K562 (cell line): ENCODE data around the gene FBXO28. TPM values are rescaled to one million over a fixed set of nuclear protein-coding genes. Genes with fewer than 3 reads are reported as not detected.
A peak's percentile ranks its signal among the peaks of the same experiment; 100 is the strongest.

ENCODE experiments used
- ATAC-seq: fragments of 200-7000 bp; cut with Tn5 transposase; 3 replicates; pipeline ENCODE4 v1.9.1; 2020; ENCODE audit warnings: moderate library complexity
- BruUV-seq: library from RNA; stranded (reverse); fragments of 400-500 nt; replicated peaks from 2 replicates; lab custom pipeline; 2021; lab: Mats Ljungman, UMichigan
- CTCF ChIA-PET: fragments of 300-600 bp; formaldehyde crosslinking; extraction: SDS; loops from one replicate; lab custom pipeline; 2021; ENCODE audit warnings: low intra/inter-chr PET ratio; lab: Yijun Ruan, JAX
- POLR2A ChIA-PET: fragments of 300-600, 350-650 bp; sonication (Branson Sonifier 250); formaldehyde crosslinking; extraction: SDS; loops from one replicate; lab custom pipeline; 2021; ENCODE audit warnings: antibody characterized with exemption, inconsistent platforms; lab: Yijun Ruan, JAX
- DNase-seq, 4 experiments: peaks; one replicate each; pipeline versions ENCODE4 v3.0.0 to v3.0.0-alpha.2; 2011 to 2018; ENCODE audit warnings: low spot score in 3 of 4, mixed read lengths in 3 of 4; ENCODE audit errors: extremely low read depth in 1 of 4
- FAIRE-seq: peaks from 2 replicates; lab custom pipeline; 2011; peaks lifted over from hg19 to GRCh38; lab: Jason Lieb, UNC
- H2AFZ ChIP-seq: 2 replicates; pipeline ENCODE4 v1.6.0; 2011; ENCODE audit warnings: low read depth, low read length, control low read depth, inconsistent platforms
- H3K27ac ChIP-seq: fragments of 200-600 bp; 3 replicates; pipeline ENCODE4 v1.8.0; 2011; ENCODE audit warnings: low read depth, mild to moderate bottlenecking, control low read depth, inconsistent platforms, low read length, moderate library complexity, mixed read lengths; ENCODE audit errors: extremely low read depth
- H3K27me3 ChIP-seq, 2 experiments: fragments of 300-600 bp in 1 of 2; 2 replicates in 1 of 2; 3 replicates in 1 of 2; pipeline versions ENCODE4 v1.6.0 to v1.8.0; 2011; ENCODE audit warnings: inconsistent platforms in 2 of 2, low read length in 2 of 2, mild to moderate bottlenecking in 1 of 2, mixed read lengths in 1 of 2, moderate library complexity in 1 of 2; ENCODE audit not compliant: control insufficient read depth in 2 of 2, insufficient read depth in 2 of 2
- H3K36me3 ChIP-seq: fragments of 300-600 bp; 3 replicates; pipeline ENCODE4 v1.8.0; 2011; ENCODE audit warnings: mild to moderate bottlenecking, low read length, inconsistent platforms; ENCODE audit not compliant: control insufficient read depth, insufficient read depth
- H3K4me1 ChIP-seq, 2 experiments: fragments of 200-600 bp in 1 of 2; replicated peaks in 1 of 2; 2 replicates in 1 of 2; 3 replicates in 1 of 2; pipeline versions ENCODE4 v1.5.1 to v1.8.0; 2011; ENCODE audit warnings: inconsistent platforms in 2 of 2, low read length in 2 of 2, mild to moderate bottlenecking in 1 of 2, mixed read lengths in 1 of 2, moderate library complexity in 1 of 2; ENCODE audit not compliant: control insufficient read depth in 2 of 2, insufficient read depth in 2 of 2
- H3K4me2 ChIP-seq: 2 replicates; pipeline ENCODE4 v1.6.1; 2011; ENCODE audit warnings: low read length, control low read depth, inconsistent platforms, mixed read lengths; ENCODE audit not compliant: insufficient read depth
- H3K4me3 ChIP-seq: fragments of 200-600 bp; sonication (generic), shearing (Covaris generic); 2 replicates; pipeline ENCODE4 v1.5.1; 2016; ENCODE audit warnings: control low read depth, inconsistent platforms
- H3K79me2 ChIP-seq: fragments of 200-600 bp; 3 replicates; pipeline ENCODE4 v1.8.0; 2011; ENCODE audit warnings: low read length, inconsistent platforms; ENCODE audit not compliant: control insufficient read depth, insufficient read depth
- H3K9ac ChIP-seq, 2 experiments: 2 replicates each; pipeline versions ENCODE4 v1.6.0 to v1.6.1; 2011; ENCODE audit warnings: low read depth in 2 of 2, low read length in 2 of 2, control low read depth in 1 of 2, inconsistent platforms in 1 of 2, mild to moderate bottlenecking in 1 of 2, mixed read lengths in 1 of 2; ENCODE audit not compliant: insufficient read depth in 1 of 2
- H3K9me1 ChIP-seq: one replicate; pipeline ENCODE4 v1.6.0; 2011; ENCODE audit warnings: inconsistent platforms, mild to moderate bottlenecking, low read length, moderate library complexity; ENCODE audit not compliant: control insufficient read depth, insufficient read depth
- H3K9me3 ChIP-seq: replicated peaks from 2 replicates; pipeline ENCODE4 v1.5.1; 2011; ENCODE audit warnings: low read depth, low read length, inconsistent platforms; ENCODE audit not compliant: control insufficient read depth, insufficient read depth
- H4K20me1 ChIP-seq: replicated peaks from 2 replicates; pipeline ENCODE4 v1.6.1; 2011; ENCODE audit warnings: low read length, inconsistent platforms, mixed read lengths; ENCODE audit not compliant: control insufficient read depth, insufficient read depth
- ADNP ChIP-seq: fragments of 200-800 bp; sonication (Bioruptor generic); IDR thresholded peaks from 2 replicates; pipeline ENCODE4 v1.6.1; 2016; ENCODE audit warnings: missing genetic modification characterization, missing compliant biosample characterization
- ARID1B ChIP-seq: fragments of 450-650 bp; IDR thresholded peaks from 2 replicates; pipeline ENCODE4 v1.6.1; 2016; ENCODE audit warnings: antibody characterized with exemption, mild to moderate bottlenecking, inconsistent platforms
- CBFA2T3 ChIP-seq: fragments of 450-650 bp; IDR thresholded peaks from 2 replicates; pipeline ENCODE4 v1.6.1; 2017
- CBX3 ChIP-seq, 2 experiments: IDR thresholded peaks; 1 replicate in 1 of 2; 2 replicates in 1 of 2; pipeline ENCODE4 v1.6.1; 2012; ENCODE audit warnings: inconsistent platforms in 2 of 2, low read length in 2 of 2, borderline replicate concordance in 1 of 2, control low read depth in 1 of 2
- KDM1A ChIP-seq, 2 experiments: fragments of 450-650 bp; IDR thresholded peaks; 2 replicates each; pipeline ENCODE4 v1.6.1; 2016; ENCODE audit warnings: mild to moderate bottlenecking in 2 of 2
- NCOR1 ChIP-seq: fragments of 450-650 bp; IDR thresholded peaks from 2 replicates; pipeline ENCODE4 v1.6.1; 2016; ENCODE audit warnings: mild to moderate bottlenecking, moderate library complexity
- RCOR1 ChIP-seq, 2 experiments: IDR thresholded peaks; 2 replicates each; pipeline ENCODE4 v1.6.1; 2012; ENCODE audit warnings: low read depth in 2 of 2, low read length in 2 of 2, borderline replicate concordance in 1 of 2, improper control_type of control experiment in 1 of 2
- SMAD4 ChIP-seq: fragments of 250-450 bp; sonication (Bioruptor Pico); conservative IDR thresholded peaks from 2 replicates; pipeline ENCODE4 v1.8.0; 2021; ENCODE audit warnings: inconsistent platforms, mild to moderate bottlenecking, moderate library complexity
- SOX6 ChIP-seq: fragments of 450-650 bp; IDR thresholded peaks from 2 replicates; pipeline ENCODE4 v1.6.1; 2014; ENCODE audit warnings: mild to moderate bottlenecking
- ZZZ3 ChIP-seq: fragments of 450-650 bp; IDR thresholded peaks from 2 replicates; pipeline ENCODE4 v1.6.1; 2016; ENCODE audit warnings: antibody characterized with exemption, mild to moderate bottlenecking, moderate library complexity
- WGBS: fragments of 100-300 bp; shearing (Covaris generic); methylation state at CpG from one replicate; pipeline ENCODE4 v1.1.6; 2016; ENCODE audit warnings: low coverage, mixed read lengths; ENCODE audit not compliant: insufficient coverage; ENCODE audit errors: missing lambda C conversion rate; 5-methylcytosine and 5-hydroxymethylcytosine counted together
- in situ Hi-C: fragments of 300-500 bp; cut with MboI; formaldehyde crosslinking; loops from 4 replicates; pipeline ENCODE4 v1.15.0; 2018; ENCODE audit warnings: inconsistent platforms, mixed read lengths
- intact Hi-C: fragments of 100-400 bp; cut with micrococcal nuclease; formaldehyde crosslinking; loops from 2 replicates; pipeline ENCODE4 v1.14.2; 2022
- polyA plus RNA-seq, 8 experiments: library from polyadenylated mRNA; depleted of rRNA in 4 of 8; stranded (reverse) in 5 of 8; unstranded in 3 of 8; fragments of >200 nt; fragmentation: Nextera tagmentation in 2 of 8; fragmentation: Illumina TruSeq in 1 of 8; extraction: Ambion mirVana in 2 of 8; extraction: Trizol in 1 of 8; gene quantifications; 2 replicates each; pipeline versions ENCODE4 v1.2.1 to v1.2.3, GENCODE V29; 2011 to 2014; ENCODE audit warnings: inconsistent platforms in 1 of 8, missing spikeins in 1 of 8
- total RNA-seq, 7 experiments: library from RNA; depleted of rRNA in 6 of 7; stranded (reverse); fragments of >200 nt in 6 of 7; fragmentation: Illumina TruSeq in 2 of 7; extraction: Trizol in 2 of 7; gene quantifications; 2 replicates each; pipeline versions ENCODE4 v1.2.1 to v1.2.3, GENCODE V29; 2011 to 2021; ENCODE audit warnings: low replicate concordance in 1 of 7
- TF ChIP-seq, protein P1 (sequence below): fragments of 450-650 bp; conservative IDR thresholded peaks from 2 replicates; pipeline ENCODE4 v1.6.1; 2016; ENCODE audit warnings: missing genetic modification characterization, low read depth, mild to moderate bottlenecking, missing compliant biosample characterization, moderate library complexity
- TF ChIP-seq, protein P2 (sequence below): sonication (generic); IDR thresholded peaks from 2 replicates; pipeline ENCODE4 v1.6.1; 2016

Gene FBXO28
- total and polyA plus RNA-seq, 9 of the 15 experiments (the other 6 are each of a cell fraction or from before 2014, with no cell fraction given) = 4.1 to 34.8 (median 25.3) TPM

DNA sequence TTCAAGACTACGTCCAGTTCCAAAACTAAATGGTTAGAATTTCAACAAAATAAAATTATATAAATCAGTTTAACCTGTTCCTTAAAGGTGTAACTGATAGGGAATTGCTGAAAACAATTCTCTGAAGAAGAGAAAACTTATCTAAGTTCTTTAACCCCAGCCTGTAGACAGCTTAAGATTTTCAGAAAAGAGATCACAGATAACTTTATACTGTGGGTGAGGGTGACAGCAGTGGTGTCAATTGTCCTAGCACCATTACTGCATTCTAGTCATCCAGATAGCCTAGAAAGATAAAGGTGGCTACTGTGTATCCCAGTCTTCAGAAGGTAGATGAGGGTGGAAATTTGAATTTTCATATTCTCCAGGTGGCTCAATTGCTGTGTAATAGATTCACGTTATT lies 49.4 kb downstream of the FBXO28 start:
- TF ChIP-seq, protein P1, sequence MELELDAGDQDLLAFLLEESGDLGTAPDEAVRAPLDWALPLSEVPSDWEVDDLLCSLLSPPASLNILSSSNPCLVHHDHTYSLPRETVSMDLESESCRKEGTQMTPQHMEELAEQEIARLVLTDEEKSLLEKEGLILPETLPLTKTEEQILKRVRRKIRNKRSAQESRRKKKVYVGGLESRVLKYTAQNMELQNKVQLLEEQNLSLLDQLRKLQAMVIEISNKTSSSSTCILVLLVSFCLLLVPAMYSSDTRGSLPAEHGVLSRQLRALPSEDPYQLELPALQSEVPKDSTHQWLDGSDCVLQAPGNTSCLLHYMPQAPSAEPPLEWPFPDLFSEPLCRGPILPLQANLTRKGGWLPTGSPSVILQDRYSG (tag) = no peak
- TF ChIP-seq ARID1B (0 out of 2 replicates have a peak, but pooled peaks have one; percentile 14), CBX3 (IDR thresholded peaks at IDR 0.05; ENCODE audit: borderline replicate concordance in 1 of 2, low read length in 2 of 2) (no peak), CBFA2T3 (peak; percentile 44), SOX6 (peak; percentile 60; the same call in 1 of the 2 replicates), ZZZ3 (no peak), KDM1A (IDR thresholded peaks at IDR 0.05) (peak; percentile 45 to 46; a peak in 2 of 4 replicates), NCOR1 (peak; percentile 31; the same call in 1 of the 2 replicates), RCOR1 (IDR thresholded peaks at IDR 0.05; ENCODE audit: borderline replicate concordance in 1 of 2, low read depth in 2 of 2, low read length in 2 of 2) (0 out of 4 replicates have a peak, but pooled peaks of 1 of the 2 experiments have one; percentile 23), ADNP (tag) (0 out of 2 replicates have a peak, but pooled peaks have one; percentile 13), SMAD4 (CRISPR knock-in tag) (no peak)
- TF ChIP-seq, protein P2, sequence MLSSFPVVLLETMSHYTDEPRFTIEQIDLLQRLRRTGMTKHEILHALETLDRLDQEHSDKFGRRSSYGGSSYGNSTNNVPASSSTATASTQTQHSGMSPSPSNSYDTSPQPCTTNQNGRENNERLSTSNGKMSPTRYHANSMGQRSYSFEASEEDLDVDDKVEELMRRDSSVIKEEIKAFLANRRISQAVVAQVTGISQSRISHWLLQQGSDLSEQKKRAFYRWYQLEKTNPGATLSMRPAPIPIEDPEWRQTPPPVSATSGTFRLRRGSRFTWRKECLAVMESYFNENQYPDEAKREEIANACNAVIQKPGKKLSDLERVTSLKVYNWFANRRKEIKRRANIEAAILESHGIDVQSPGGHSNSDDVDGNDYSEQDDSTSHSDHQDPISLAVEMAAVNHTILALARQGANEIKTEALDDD = peak; percentile 78
- peaks cover 4 to 17% of the 10 kb centered on the region in 2 experiments; a peak in 4 of 5 replicates for H3K4me1 ChIP-seq
- DNase-seq (no peak), ATAC-seq (no peak), FAIRE-seq (no peak)
- peaks cover 31% of the 10 kb centered on the region; the same call in 2 of the 3 replicates for H3K36me3 ChIP-seq
- BruUV-seq = no TSS peak
- intact Hi-C loops (no loop called here), in situ Hi-C loops (no loop called here)
- no peaks in the 10 kb centered on the region for H4K20me1 ChIP-seq
- ChIA-PET CTCF (no interaction called here), POLR2A (interaction anchor here (0.7 to 1.2 kb wide), 2 partner anchors 9 to 20 kb away, joined by 3 to 7 read pairs; no protein-coding TSS in a partner anchor)
- no peaks in the 10 kb centered on the region for H3K79me2 ChIP-seq
- H3K9me3 ChIP-seq = no peaks in the 10 kb centered on the region
- no peak overlapping the region for H3K4me2 ChIP-seq
- no peaks in the 10 kb centered on the region for H3K9me1 ChIP-seq
- 71% methylated on average over 2 of the region's 2 CpGs for WGBS
- no peak overlapping the region for H3K9ac ChIP-seq
- H3K4me3 ChIP-seq = no peak overlapping the region
- no peaks in the 10 kb centered on the region for H3K27me3 ChIP-seq
- H3K27ac ChIP-seq = no peak overlapping the region
- H2AFZ ChIP-seq = no peak overlapping the region
